NCI-H2227 treated with DMSO at 0.1 percent for 48 hours (cell line): ENCODE results near the gene KRT26.
A peak's percentile ranks its signal among the peaks of the same experiment; 100 is the strongest.
"Not testable (repeated sequence)": the region's sequence is repeated elsewhere in the genome, so short reads cannot be mapped to it uniquely, and the experiment has no call there.

Source experiments
- DNase-seq: peaks from one replicate; lab custom pipeline; 2025; lab: John Stamatoyannopoulos, UW

Gene KRT26

DNA sequence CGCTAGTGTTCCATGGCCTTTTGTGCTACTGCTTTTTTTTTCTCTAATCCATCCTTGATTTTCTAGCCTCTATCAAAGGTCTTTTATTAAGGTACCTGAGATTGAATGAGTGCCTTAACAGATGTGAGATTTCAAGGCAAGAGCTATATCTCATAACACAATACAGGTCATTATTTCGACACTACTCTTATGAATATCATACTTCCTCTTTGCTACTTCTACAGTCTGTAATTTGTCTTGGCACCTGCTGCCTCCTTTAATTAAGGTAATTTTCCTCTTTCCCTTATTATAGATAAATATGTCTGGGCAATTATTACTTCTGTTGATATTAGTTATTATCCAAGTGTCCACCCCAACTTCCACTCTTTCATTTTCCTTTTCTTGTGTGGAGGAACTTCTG, 22.5 kb upstream of the KRT26 start:
- DNase-seq, result no peak

DNA sequence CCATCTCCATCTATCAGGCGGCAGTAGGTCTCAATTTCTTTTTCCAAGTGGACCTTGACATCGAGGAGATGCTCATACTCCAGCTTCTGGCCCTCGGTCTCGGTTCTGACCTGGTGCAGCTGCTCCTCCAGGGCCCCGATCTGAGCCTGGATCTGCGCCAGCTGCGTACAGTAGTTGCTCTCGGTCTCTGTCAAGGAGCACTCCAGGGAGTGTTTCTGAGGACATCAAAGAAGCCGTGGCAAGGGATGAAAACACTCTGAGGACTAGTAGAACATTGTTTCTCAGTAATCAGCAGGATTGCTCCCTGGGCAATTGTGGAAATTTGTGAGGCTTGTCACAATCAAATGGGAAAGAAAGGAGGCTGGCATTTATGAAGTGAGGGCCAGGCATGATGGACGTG, 21.8 kb upstream of the KRT26 start:
- peak; percentile 19 for DNase-seq

DNA sequence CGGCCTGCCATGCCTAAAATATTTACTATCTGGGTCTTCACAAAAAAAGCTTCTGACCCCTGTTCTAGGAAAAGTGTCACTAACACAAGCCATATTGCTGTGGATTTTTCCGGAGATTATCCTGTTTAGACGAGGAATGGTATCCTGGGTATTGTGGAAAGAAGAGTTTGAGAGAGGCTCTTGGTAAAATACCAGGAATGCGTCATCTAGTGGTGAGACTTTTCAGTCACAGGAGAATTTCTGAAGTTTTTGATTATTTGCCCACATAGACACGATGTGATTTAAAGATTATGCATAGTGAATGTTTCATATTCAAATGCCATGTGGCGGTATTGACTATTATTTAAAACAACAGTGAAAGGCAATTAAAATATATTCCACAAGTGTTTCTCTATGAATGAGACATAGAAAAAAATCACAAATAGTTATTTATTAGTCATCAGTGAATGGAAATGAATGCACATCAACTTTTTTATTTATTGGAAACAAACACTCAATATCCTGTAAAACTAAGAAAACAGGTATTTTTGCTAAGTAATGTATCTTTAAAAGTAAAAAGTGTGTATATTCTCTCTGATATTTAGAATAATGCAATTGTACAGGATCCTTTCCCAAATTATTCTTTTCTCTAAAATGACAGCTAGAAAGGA, 19.9 kb upstream of the KRT26 start:
- peak; percentile 18 for DNase-seq

DNA sequence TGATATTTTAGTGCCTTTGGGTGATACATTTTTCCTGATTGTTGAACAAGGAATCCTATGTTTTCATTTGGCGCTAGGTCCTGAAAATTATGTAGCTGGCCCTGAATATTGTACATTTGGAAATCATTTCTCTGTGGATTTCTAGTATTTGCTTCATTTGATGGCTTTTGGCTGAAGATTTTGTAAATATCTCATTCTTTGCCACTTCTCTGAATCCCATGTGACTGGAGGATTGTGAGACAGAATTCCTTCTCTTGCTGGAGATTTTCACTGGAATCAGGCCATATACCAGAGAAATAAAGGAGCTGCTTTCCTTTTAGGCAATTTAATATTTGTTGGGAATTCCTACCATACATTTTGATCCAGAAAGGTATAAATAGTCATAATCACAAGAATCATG, 19.1 kb upstream of the KRT26 start:
- no peak for DNase-seq

DNA sequence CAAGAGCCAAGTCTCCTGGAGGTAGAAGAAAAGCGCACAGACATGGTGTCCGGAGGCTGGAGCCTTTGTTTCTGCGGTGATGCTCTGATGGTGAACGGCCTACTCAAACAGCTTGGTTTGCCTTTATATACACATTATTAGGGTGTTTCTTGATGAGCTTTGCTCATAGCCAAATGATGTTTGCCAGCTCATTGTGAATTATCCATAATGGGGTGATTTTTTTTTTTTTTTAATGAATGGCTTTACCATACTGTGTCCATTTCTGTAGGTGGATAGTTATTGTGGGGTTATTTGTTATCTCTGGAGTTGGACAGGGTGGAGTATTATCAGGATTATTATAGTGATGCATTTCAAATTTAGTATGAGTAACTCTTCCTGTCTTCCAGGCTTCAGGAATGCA, 10.4 kb upstream of the KRT26 start, which contains the start of gene KRT27:
TSS of gene KRT27 (minus strand) at position 101 of the 400 bp plus-strand sequence. CDS start at position 44, 57 bp downstream.
- DNase-seq, result no peak

DNA sequence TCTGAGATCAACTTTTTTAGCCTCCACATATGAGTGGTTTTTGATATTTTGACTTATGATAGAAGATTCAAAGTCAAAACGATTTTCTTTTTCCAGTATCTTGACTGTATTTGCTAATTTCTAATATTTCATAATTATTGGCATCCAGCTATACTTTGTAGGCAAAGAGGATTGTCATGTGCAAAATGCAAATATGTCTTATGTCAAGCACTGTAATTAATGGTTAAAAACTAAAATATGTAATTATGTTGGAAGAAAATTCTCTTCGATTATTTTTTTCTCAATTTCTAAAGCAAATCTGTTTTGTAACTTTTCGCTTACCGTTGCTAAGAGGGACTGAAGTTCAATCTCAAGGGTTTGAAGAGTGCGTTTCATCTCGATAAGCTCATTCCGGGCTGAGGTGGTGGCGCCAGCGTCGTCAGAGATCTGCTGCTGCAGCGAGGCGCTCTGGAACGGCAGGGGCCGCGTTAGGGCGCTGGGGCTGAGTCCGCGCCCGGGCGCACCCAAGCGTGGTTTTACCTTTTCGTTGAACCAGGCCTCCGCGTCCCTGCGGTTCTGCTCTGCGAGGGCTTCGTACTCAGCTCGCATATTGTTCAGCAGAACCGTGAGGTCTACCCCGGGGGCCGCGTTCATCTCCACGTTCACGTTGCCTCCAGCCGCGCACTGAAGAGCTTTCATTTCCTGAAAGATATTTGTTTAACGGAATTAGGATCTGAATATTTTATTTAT, 7.3 kb upstream of the KRT26 start:
- peak; percentile 37 for DNase-seq

DNA sequence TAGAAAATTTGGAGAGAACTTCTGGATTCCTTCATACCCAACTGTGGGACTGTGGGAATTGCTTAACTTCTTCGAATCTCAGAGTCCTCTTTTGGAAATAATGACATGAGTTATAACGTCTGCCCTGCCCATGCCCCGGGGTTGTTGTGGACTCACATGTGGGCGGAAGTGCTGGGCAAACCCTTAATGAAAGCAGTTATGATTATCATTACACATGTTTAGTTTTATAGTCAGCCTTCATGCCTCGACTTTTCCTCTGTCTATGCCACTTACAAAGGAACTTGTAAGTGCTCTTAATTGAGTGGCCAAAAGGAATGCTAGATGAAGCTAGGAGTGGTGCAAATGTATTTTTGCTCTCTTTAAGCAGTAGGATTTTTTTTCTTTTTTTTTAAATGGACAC, 6.5 kb upstream of the KRT26 start:
- no peak for DNase-seq

DNA sequence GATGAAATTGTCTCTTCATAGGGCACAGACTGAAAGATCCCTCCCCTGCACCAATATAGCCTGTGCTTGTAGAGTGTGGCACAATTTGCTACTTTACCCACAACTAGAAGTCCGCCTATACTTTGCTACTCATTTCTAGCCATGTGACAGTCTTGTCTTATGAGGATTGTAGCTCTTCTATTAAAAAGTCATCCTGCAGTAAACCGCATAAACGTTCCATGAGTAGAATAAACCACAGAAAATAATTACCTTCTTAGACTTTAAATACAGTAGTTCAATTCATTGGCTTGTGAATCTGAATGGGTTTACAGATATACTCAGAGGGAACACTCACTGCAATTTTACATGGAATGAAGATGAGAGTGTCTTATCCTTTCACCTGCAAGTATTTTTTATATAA, 6.0 kb upstream of the KRT26 start:
- no peak for DNase-seq

DNA sequence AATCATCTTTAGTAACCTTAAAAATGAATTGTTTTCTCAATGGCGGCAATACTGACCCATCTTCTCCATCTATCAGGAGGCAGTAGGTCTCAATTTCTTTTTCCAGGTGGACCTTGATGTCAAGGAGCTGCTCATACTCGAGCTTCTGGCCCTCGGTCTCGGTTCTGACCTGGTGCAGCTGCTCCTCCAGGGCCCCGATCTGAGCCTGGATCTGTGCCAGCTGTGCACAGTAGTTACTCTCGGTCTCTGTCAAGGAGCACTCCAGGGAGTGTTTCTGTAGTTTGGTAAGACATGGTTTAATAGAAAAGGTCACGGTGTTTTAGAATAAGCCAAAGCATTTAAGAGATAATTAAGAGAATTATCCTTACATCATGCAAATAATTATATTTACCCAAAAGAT, 5.5 kb upstream of the KRT26 start:
- DNase-seq, result no peak

DNA sequence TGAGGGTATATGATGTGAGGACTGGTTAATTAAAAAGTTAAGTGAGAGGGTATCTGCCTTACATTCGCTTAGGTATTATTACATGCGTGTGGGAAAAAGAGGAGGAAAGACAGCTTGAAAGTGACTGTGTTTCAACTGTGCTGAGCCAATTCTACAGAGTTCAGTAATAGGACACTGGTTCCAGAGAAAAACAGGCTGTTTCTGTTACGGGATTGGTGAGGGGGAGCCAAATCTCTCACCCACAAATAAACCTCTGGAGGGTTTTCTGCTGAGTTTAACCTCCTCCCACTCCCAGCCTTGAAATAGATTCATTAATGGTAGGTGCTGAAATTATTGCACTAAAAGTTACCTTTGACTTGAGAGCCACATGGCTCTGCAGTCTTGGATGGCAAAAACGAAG, 3.9 kb upstream of the KRT26 start:
- no peak for DNase-seq

DNA sequence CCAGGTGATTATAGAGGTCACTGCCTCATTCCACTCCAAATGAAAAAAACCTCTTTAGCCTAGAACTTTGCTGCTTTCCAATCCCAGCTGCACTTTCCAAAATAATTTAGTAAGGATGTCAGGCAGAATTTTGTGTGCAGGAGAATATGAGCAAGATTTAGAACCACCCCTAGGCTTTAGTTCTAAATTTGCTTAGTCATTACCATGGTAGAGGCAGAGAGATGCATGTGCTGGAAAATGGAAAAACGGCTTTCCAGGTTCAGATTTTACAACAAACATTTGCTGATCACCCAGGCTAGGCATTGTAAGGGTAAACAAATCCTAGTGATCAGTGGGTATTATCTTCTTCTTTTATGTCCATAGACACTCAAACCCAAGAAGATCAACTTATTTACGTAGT, 6.3 kb downstream of the KRT26 start:
- no peak for DNase-seq

DNA sequence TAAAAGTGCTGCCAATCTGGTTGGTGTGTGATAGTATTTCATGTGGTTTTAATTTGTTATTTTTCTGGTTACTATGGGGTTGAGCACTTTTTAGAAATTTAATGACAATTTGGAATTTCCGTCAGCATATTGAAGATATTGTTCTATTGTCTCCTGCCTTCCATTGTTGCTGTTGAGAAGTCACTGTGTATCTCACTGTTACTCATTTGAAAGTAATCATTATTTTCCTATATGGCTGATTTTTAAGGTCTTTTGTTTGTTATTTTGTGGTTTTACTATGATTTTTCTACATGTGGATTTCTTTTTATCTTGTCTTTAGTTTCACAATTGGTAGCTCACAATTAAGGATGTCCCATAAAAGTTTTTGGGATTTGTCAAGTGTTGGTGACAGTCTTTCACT, 8.2 kb downstream of the KRT26 start:
- DNase-seq, result no peak

DNA sequence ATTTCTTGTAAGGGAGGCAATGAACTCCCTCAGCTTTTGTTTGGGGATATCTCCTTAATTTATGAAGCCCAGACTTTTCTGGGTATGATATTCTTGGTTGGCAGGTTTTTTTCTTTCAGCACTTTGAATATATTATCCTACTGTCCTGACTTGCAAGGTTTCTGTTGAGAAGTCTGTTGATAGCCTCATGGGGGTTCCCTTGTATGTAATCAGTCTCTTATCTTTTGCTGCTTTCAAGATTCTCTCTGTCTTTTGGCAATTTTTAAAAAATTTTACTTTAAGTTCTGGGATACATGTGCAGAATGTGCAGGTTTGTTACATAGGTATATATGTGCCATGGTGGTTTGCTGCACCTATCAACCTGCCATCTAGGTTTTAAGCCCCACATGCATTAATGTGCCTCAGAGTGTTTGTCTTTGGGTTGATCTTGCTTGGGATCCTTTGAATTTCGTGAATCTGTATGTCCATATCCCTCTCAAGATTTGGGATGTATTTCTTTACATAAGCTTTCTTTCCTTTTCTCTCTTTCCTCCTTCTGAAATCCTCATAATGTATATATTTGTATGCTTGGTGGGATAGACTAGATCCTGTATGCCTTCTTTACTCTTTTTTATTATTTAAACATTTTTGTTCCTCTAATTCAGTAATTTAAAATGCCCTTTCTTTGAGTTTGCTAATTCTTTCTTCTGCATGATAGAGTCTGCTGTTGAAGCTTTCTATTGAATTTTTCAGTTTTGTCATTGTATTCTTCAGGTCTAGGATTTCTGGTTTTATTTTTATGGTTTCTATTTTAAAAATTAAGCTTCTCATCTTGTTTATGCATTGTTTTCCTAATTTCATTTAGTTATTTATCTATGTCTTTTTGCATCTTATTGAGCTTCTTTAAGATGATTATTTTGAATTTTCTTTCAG, 11.6 kb downstream of the KRT26 start:
- DNase-seq, result no peak

DNA sequence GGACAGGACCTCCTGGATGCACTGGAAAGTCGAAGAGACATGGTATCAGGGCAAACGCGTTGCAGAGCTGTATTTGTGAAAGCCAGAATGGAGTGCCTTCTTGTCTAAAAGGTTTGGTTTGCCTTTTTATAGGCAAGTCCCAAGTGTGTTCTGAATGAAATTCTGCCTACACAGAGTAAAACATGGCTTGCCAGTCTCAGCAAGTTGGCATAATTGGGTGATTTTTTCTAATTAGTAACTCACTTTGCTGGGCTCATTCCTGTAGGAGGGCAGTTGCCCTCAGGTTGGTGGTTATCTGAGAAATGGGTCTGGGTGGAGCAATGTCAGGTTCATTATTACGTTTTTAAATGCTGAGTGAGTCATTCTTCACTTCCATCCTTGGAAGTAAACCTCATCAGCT, 16.8 kb downstream of the KRT26 start, which contains the start of gene KRT25:
TSS of gene KRT25 (minus strand) at position 101 of the 400 bp plus-strand sequence. CDS start at position 41, 60 bp downstream.
- no peak for DNase-seq

DNA sequence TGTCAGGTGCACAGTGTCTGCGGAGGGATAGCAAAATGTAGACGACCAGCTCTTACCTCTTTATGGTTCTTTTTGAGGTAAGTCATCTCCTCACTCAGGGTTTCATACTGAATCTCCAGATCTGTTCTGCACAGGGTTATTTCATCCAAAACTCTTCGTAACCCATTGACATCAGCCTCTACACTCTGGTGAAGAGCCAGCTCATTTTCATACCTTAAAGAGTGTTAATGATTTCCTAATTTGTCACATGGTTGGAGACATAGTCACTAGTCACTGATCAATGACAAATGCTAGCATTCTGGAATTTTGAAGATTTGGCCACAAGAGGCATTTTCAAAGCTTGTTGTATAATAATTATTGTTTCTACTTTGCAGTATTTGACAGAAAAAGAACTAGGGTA, 18.2 kb downstream of the KRT26 start:
- no peak for DNase-seq

DNA sequence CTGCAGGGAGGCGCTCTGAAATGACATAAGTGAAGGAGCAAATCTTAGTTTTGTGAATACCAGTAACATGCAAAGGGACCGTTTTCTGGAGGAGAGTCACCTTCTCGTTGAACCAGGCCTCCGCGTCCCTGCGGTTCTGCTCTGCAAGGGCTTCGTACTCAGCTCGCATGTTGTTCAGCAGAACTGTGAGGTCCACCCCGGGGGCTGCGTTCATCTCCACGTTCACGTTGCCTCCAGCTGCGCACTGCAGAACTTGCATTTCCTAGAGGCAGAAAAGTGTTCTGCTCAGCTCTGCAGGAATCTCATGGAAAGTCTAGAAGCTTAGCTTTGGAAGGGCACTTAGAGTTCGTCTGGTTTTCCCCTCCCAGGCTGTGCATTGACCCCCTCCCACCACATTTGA, 20.9 kb downstream of the KRT26 start:
- no peak for DNase-seq

DNA sequence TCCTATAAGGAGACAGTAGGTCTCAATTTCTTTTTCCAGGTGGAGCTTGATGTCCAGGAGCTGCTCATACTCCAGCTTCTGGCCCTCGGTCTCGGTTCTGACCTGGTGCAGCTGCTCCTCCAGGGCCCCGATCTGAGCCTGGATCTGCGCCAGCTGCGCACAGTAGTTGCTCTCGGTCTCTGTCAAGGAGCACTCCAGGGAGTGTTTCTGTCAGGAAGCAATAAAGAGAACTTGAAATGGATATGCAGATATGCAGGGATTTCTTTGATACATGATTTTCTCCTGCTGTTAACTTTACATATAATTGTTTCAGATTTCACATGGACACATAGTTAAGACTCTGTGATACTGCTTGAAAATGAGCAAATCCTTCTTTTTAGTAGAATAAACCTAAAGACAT, 21.6 kb downstream of the KRT26 start:
- no peak for DNase-seq

DNA sequence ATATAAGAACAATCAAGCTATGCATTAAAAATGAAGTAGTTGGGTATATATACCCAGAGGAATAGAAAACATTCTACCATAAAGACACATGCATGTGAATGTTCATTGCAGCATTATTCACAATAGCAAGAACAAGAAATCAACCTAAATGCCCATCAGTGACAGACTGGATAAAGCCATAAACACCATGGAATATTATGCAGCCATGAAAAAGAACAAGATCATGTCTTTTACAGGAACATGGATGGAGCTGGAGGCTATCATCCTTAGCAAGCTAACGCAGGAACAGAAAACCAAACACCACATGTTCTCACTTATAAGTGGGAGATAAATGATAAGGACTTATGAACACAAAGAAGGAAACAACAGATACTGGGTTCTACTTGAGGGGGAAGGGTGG, 23.3 kb downstream of the KRT26 start:
- DNase-seq, result not testable (repeated sequence)

DNA sequence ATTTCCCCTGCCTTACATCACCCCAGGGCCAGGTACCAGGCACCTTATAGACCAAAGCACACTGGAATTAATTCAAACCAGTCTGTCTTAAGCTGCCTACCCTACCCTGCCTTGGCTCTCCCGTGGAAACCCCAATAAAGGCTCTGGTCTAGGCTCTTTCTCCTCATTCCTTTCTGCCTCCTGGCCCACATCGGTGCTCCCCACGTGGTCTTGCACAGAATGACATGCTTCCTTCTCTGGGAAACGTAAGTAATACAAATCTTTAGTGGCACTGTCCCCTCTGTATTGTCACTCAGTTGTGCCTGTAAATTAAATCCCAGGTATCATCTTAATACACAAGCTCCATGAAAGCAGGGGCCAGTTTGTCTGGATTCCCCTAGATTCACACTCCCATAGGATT, 33.4 kb downstream of the KRT26 start:
- DNase-seq, result no peak

DNA sequence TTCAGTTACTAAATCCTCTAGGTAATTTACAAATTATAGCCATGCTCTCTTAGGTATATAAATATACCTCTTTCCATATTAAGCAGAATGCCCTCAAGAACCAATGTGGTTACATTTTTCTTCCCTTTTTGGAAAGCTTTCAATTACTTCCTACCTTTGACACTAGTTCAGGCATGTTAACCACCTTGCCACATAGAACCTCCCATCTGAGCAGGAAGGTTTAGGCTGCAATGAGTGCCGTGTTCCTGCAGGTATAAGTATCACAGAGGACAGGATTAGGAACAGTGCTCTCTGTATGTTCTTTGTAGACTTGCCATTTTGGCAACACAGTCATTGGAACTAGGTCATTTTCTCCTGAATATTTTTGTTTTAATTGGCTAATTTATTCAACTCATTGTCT, 37.0 kb downstream of the KRT26 start:
- no peak for DNase-seq

DNA sequence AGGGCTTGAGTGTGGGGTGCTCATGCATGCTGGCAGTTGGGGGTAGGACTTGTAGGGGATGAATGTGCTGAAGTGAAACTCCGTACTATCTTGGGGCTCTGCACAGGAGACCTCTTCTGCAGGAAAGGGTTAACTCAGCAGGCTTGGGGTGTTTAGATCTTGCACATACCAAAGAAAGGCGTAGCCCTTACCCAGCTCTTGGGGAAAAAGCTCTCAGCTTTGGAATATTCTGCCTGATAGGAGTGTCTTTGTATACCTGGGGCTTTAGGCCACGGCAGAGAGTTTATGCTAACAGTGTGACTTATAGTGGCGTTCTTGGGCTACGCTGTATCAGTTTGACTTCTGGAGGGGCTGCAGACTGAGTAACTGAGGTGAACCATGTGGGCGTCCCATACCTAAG, 38.0 kb downstream of the KRT26 start:
- no peak for DNase-seq

DNA sequence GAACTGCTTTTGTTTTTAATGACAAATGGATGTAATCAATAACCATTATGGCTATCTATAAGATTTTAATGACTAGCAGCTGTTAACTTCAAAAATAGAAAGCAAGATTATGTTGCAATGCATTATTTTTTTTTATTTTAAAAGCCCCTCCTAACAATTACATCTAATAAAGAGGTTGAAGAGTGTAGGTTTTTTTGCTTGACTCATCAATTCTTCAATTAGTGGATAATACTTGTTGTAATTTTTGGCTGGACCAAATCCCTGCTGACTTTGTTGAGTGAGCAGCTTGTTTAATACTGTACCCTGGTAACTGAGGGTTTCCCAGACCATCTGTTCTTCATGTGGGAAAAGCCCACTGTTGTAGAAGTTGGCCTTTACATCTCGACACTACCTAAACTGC, 41.0 kb downstream of the KRT26 start:
- DNase-seq, result no peak
